ENCODE data around the gene PTGIS. TPM values are rescaled to one million over a fixed set of nuclear protein-coding genes. Genes with fewer than 3 reads are reported as not detected.

The PTGIS gene
- total RNA-seq, 2 donors from 2014 or later = 12.9 to 34.6 TPM

DNA sequence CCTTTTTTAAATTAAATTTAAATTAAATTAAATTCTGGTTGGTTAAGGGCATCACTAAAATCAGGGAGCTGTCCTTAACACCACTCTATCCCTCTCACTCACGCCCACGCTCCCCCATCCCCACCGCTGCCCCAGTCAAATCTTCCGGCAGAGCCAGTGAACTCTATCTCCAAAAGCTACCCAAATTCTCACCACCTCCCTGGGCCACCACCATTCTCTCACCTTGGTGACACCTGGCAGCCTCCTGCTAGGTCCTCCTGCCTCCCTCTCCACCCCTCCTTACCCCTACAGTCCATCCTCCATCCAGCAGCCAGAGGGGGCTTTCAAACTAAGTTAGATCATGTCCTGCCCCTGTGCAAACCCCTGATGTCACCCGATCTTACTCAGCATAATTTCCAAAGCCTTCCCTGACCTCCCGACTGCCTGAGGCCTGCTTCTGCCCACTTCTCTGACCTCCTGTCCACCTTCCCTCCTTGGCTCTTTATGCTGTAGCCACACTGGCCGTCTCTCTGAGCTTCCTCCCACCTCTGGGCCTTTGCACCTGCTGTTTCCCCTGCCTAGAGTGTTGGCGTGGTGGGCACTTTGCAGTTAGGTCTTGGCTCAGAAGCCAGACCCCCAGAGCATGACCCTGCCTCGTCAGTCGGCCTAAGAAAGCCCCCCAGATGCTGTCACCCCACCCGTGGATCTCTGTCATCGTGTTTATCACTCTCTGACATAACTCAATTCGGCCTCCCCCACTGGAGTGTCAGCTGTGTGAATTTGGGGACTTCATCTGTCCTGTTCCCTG is 24.7 kb downstream of the PTGIS start:
- H3K27me3 ChIP-seq (replicated peaks; ENCODE audit: insufficient read depth) = no peaks in the 10 kb centered on the region
- H3K9me3 ChIP-seq = no peaks in the 10 kb centered on the region
- 85% methylated on average over 13 of the region's 13 CpGs for WGBS
- TF ChIP-seq, protein P1, sequence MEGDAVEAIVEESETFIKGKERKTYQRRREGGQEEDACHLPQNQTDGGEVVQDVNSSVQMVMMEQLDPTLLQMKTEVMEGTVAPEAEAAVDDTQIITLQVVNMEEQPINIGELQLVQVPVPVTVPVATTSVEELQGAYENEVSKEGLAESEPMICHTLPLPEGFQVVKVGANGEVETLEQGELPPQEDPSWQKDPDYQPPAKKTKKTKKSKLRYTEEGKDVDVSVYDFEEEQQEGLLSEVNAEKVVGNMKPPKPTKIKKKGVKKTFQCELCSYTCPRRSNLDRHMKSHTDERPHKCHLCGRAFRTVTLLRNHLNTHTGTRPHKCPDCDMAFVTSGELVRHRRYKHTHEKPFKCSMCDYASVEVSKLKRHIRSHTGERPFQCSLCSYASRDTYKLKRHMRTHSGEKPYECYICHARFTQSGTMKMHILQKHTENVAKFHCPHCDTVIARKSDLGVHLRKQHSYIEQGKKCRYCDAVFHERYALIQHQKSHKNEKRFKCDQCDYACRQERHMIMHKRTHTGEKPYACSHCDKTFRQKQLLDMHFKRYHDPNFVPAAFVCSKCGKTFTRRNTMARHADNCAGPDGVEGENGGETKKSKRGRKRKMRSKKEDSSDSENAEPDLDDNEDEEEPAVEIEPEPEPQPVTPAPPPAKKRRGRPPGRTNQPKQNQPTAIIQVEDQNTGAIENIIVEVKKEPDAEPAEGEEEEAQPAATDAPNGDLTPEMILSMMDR (IDR thresholded peaks at IDR 0.05) = no peak
- TF ChIP-seq POLR2AphosphoS5 (IDR thresholded peaks at IDR 0.05) = no peak
- TF ChIP-seq POLR2A (IDR thresholded peaks at IDR 0.05) = no peak
- H3K27ac ChIP-seq = no peak overlapping the region
- no peak overlapping the region for H3K4me3 ChIP-seq
- H3K36me3 ChIP-seq = no peaks in the 10 kb centered on the region
- intact Hi-C loops (cut with DNase I) = loop anchor here (2.0 to 10.0 kb wide), 4 partner anchors 64 to 384 kb away; no protein-coding TSS in a partner anchor
- DNase-seq (ENCODE audit: low spot score) = no peak
- H3K4me1 ChIP-seq (replicated peaks) = no peaks in the 10 kb centered on the region

DNA sequence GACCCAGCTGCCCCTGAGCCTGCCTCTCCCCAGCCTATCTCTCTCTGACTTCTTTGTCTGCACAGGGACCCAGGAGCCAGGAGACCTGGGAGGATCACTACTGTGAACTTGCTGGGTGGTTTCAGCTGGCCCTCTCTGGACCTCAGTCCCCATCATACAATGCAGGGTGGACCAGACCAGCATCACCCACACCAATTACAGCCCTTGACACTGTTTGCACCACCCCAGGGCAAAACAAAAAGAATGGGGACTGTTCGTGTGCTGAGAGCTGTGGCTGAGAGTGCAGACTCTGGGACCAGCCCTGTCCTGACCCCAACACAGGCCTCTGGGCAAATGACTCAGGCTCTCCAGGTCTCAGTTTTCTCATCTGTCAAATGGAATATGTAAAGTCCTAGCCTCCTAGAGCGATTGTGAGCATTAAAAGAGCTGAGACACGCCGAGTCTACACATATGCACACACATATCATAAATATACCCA is 25.4 kb downstream of the PTGIS start:
- no peak for TF ChIP-seq POLR2A (IDR thresholded peaks at IDR 0.05)
- TF ChIP-seq, protein P1 (IDR thresholded peaks at IDR 0.05) = no peak
- no peak for TF ChIP-seq POLR2AphosphoS5 (IDR thresholded peaks at IDR 0.05)
- H3K27me3 ChIP-seq (replicated peaks; ENCODE audit: insufficient read depth) = no peaks in the 10 kb centered on the region
- H3K4me3 ChIP-seq = no peak overlapping the region
- WGBS = 83% methylated on average over 4 of the region's 4 CpGs
- no peaks in the 10 kb centered on the region for H3K9me3 ChIP-seq
- H3K27ac ChIP-seq = no peak overlapping the region
- intact Hi-C loops (cut with DNase I) = loop anchor here (2.0 to 10.0 kb wide), 4 partner anchors 64 to 385 kb away; no protein-coding TSS in a partner anchor
- no peak for DNase-seq (ENCODE audit: low spot score)
- no peaks in the 10 kb centered on the region for H3K36me3 ChIP-seq
- H3K4me1 ChIP-seq (replicated peaks) = no peaks in the 10 kb centered on the region

DNA sequence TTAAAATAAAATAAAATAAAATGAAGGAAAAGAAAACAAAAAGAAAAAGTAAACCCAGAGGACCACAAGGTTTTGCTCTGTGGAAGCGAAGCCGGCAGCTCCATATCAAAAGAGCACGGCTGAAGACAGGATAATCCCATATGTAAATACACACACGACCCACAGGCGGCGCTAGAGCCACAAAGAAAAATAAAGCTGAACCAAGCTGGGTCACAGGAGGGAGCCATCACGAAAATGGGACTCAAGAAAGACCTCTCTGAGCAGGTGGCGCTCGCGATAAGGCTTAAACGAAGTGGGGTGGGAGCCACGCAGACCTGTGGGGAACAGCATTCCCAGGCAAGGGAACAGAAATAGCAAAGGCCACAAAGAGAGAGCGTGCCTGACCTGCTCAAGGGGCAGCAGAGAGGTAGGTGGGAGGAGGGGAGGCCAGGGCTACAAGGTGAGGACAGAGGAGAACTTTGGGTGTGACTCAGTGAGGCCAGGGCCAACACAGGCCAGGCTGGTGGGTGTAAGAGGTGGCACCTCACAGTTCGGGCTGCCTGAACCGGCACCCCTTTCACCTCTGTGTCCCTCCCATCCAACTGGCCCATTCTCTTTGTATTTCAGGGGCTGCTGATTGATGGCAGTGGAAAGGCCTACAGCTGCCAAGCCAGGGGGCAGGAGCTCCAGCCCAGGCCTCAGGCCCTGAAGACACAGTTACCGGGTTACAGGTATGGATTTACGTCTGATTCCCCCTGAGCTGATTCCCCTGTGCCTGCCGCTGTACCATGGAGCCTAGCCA is 26.0 kb downstream of the PTGIS start:
- H3K27ac ChIP-seq = no peak overlapping the region
- intact Hi-C loops (cut with DNase I) = loop anchor here (2.0 to 10.0 kb wide), 4 partner anchors 65 to 385 kb away; no protein-coding TSS in a partner anchor
- H3K4me3 ChIP-seq = no peak overlapping the region
- no peaks in the 10 kb centered on the region for H3K9me3 ChIP-seq
- no peaks in the 10 kb centered on the region for H3K4me1 ChIP-seq (replicated peaks)
- peak; percentile 40 for DNase-seq (ENCODE audit: low spot score)
- no peaks in the 10 kb centered on the region for H3K36me3 ChIP-seq
- no peaks in the 10 kb centered on the region for H3K27me3 ChIP-seq (replicated peaks; ENCODE audit: insufficient read depth)
- no peak for TF ChIP-seq POLR2AphosphoS5 (IDR thresholded peaks at IDR 0.05)
- TF ChIP-seq, protein P1 (IDR thresholded peaks at IDR 0.05) = peak; percentile 71 to 93 (median 91)
- 62% methylated on average over 18 of the region's 18 CpGs for WGBS

DNA sequence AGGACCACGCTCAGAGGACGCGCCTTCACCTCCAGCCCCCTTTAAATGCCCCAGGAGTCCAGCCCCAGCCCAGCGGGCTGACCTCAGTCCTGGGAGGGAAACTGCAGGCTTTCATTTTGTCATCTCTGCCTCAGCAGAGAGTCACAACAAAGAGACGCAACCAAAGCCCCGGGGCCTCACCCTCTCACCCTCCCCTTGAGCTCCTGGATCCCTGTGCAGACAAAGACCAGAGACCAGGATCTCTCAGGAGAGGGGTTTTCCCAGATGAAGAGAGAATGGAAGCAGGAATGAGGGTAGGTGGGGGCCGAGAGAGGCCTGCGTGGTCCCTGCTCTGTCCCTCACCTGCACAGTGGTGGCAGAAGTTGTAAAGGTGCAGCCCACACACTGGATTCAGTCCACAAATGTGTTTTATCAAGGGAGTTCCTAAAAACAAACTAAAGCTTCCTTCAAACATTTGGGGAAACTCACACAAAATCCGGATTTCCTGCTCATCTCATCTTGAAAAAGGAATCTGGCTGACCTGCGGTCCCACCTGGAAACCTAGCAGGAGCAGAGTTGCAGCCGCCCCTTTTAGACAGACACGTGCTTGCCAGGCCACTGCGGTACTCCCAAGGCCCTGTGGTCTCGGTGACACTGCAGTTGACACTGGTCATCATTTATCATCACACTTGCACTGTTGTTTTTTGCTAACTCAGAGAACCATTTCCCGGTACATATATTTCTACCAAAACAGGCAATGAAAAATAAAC is 27.1 kb downstream of the PTGIS start:
- H3K27me3 ChIP-seq (replicated peaks; ENCODE audit: insufficient read depth) = no peaks in the 10 kb centered on the region
- TF ChIP-seq POLR2AphosphoS5 (IDR thresholded peaks at IDR 0.05) (no peak), POLR2A (IDR thresholded peaks at IDR 0.05) (no peak)
- TF ChIP-seq, protein P1 (IDR thresholded peaks at IDR 0.05) = no peak
- no peaks in the 10 kb centered on the region for H3K9me3 ChIP-seq
- H3K4me1 ChIP-seq (replicated peaks) = no peaks in the 10 kb centered on the region
- no peak overlapping the region for H3K27ac ChIP-seq
- WGBS = 84% methylated on average over 15 of the region's 15 CpGs
- H3K36me3 ChIP-seq = no peaks in the 10 kb centered on the region
- DNase-seq (ENCODE audit: low spot score) = no peak
- no peak overlapping the region for H3K4me3 ChIP-seq
- intact Hi-C loops (cut with DNase I) = loop anchor here (5.0 to 10.0 kb wide), 3 partner anchors 301 to 386 kb away; no protein-coding TSS in a partner anchor

Measured in prostate gland (tissue), 2 donors.